ENCODE data around the gene RHPN2.

Gene RHPN2

DNA sequence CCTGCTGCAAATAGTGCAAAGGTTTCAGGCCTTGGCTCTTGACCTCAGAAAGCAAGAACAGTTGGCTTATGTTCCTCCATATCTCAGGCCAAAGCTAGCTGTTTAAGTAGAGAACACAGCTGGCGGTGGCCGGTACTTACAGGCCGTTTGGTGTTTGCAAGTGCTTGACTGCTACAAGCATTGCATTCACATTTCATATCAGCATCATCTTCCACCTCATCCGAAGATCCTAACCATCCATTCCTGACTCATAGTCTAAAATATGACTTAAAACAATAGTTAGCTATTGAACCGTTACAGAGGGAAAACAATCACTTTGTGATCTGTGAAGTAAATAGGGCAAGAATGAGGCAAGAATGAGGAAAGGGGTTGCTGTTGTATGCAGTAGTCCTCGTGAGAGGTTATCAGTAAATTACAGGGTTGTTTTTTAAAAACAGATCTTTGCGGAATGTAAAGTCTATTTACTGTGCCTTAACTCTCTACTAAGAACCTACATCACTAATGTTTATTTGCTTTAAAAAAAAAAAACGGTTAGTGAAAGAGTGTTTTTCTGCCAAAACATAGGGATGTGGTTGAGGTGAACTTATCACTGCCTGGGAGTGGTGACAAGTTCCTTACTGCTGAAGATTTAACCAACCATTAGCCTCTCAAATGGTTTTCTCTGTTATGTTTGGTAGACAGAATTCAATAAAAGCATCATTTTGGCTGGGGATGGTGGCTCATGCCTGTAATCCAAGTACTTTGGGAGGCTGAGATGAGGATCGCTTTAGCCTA lies 45.6 kb upstream of the RHPN2 start:
- Histone ChIP-seq H3K27me3 (ENCODE audit: insufficient read depth, poor library complexity, severe bottlenecking) (no peaks in the 10 kb centered on the region), H3K27ac (replicated peaks) (no peak overlapping the region), H3K4me3 (replicated peaks; ENCODE audit: insufficient read depth, low read length) (no peak overlapping the region)
- no peak for DNase-seq (ENCODE audit: low read depth in 1 of 2, low spot score in 1 of 2)
- TF ChIP-seq, protein P1, sequence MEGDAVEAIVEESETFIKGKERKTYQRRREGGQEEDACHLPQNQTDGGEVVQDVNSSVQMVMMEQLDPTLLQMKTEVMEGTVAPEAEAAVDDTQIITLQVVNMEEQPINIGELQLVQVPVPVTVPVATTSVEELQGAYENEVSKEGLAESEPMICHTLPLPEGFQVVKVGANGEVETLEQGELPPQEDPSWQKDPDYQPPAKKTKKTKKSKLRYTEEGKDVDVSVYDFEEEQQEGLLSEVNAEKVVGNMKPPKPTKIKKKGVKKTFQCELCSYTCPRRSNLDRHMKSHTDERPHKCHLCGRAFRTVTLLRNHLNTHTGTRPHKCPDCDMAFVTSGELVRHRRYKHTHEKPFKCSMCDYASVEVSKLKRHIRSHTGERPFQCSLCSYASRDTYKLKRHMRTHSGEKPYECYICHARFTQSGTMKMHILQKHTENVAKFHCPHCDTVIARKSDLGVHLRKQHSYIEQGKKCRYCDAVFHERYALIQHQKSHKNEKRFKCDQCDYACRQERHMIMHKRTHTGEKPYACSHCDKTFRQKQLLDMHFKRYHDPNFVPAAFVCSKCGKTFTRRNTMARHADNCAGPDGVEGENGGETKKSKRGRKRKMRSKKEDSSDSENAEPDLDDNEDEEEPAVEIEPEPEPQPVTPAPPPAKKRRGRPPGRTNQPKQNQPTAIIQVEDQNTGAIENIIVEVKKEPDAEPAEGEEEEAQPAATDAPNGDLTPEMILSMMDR (IDR thresholded peaks at IDR 0.05; ENCODE audit: insufficient read depth, low read length): no peak
- no peak for TF ChIP-seq POLR2AphosphoS5 (IDR thresholded peaks at IDR 0.05; ENCODE audit: low read depth)

DNA sequence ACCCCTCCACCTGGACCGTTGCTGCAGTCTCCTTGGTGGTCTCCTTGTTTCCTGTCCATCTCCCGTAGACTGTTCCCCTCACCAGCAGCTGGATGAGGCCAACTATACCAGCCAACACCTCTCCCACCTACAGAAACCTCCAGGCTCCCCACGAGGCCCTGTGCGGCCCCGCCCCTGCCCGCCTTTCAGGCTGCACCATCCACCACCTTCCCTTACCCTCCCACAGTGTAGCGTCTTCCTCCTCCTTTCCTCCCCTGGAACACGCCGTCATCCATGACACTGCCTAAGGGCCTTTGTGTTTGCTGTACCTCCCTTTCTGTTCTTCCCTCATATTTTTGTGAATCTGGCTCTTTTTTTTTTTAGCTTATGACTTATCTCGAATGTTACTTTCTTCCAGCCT lies 43.5 kb upstream of the RHPN2 start:
- H3K4me3 ChIP-seq (replicated peaks; ENCODE audit: insufficient read depth, low read length): no peak overlapping the region

DNA sequence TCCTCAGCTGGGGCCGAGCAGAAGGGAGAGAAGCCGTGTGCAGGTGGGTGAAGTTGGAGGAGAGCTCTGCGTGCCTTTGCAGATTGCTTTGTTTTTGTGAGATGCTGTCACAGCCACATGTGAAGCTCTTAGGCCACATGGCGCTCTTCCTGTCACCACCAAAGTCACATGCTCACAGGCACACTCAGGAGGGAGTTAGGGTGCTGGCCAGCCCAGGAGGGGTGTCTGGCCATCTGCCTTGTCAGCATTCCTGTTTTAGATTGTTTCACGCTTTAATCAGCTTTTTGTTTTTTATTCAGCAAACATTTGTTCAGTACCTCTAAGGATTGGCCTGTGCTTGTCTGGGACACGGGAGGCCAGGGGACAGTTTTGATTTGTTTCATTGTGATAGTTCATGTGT lies 38.2 kb upstream of the RHPN2 start:
- Histone ChIP-seq H3K4me3 (replicated peaks; ENCODE audit: insufficient read depth, low read length) (no peak overlapping the region), H3K27me3 (ENCODE audit: insufficient read depth, poor library complexity, severe bottlenecking) (no peaks in the 10 kb centered on the region), H3K27ac (replicated peaks) (no peak overlapping the region)
- DNase-seq (ENCODE audit: low read depth in 1 of 2, low spot score in 1 of 2): no peak
- TF ChIP-seq, protein P2, sequence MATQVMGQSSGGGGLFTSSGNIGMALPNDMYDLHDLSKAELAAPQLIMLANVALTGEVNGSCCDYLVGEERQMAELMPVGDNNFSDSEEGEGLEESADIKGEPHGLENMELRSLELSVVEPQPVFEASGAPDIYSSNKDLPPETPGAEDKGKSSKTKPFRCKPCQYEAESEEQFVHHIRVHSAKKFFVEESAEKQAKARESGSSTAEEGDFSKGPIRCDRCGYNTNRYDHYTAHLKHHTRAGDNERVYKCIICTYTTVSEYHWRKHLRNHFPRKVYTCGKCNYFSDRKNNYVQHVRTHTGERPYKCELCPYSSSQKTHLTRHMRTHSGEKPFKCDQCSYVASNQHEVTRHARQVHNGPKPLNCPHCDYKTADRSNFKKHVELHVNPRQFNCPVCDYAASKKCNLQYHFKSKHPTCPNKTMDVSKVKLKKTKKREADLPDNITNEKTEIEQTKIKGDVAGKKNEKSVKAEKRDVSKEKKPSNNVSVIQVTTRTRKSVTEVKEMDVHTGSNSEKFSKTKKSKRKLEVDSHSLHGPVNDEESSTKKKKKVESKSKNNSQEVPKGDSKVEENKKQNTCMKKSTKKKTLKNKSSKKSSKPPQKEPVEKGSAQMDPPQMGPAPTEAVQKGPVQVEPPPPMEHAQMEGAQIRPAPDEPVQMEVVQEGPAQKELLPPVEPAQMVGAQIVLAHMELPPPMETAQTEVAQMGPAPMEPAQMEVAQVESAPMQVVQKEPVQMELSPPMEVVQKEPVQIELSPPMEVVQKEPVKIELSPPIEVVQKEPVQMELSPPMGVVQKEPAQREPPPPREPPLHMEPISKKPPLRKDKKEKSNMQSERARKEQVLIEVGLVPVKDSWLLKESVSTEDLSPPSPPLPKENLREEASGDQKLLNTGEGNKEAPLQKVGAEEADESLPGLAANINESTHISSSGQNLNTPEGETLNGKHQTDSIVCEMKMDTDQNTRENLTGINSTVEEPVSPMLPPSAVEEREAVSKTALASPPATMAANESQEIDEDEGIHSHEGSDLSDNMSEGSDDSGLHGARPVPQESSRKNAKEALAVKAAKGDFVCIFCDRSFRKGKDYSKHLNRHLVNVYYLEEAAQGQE (IDR thresholded peaks at IDR 0.05; ENCODE audit: insufficient replicate concordance, low read depth): no peak
- TF ChIP-seq SPI1 (IDR thresholded peaks at IDR 0.05; ENCODE audit: borderline replicate concordance, low read depth): no peak

More for the DNA sequence above, 43.5 kb upstream of the RHPN2 start:
- DNase-seq (ENCODE audit: low read depth in 1 of 2, low spot score in 1 of 2): no peak
- Histone ChIP-seq H3K27me3 (ENCODE audit: insufficient read depth, poor library complexity, severe bottlenecking) (no peaks in the 10 kb centered on the region), H3K27ac (replicated peaks) (no peak overlapping the region)
- TF ChIP-seq, protein P2 (IDR thresholded peaks at IDR 0.05; ENCODE audit: insufficient replicate concordance, low read depth): no peak
- TF ChIP-seq GABPA (IDR thresholded peaks at IDR 0.05; ENCODE audit: low read depth) (no peak), SPI1 (IDR thresholded peaks at IDR 0.05; ENCODE audit: borderline replicate concordance, low read depth) (no peak), POLR2AphosphoS5 (IDR thresholded peaks at IDR 0.05; ENCODE audit: low read depth) (no peak)
- TF ChIP-seq, protein P1 (IDR thresholded peaks at IDR 0.05; ENCODE audit: insufficient read depth, low read length): no peak

DNA sequence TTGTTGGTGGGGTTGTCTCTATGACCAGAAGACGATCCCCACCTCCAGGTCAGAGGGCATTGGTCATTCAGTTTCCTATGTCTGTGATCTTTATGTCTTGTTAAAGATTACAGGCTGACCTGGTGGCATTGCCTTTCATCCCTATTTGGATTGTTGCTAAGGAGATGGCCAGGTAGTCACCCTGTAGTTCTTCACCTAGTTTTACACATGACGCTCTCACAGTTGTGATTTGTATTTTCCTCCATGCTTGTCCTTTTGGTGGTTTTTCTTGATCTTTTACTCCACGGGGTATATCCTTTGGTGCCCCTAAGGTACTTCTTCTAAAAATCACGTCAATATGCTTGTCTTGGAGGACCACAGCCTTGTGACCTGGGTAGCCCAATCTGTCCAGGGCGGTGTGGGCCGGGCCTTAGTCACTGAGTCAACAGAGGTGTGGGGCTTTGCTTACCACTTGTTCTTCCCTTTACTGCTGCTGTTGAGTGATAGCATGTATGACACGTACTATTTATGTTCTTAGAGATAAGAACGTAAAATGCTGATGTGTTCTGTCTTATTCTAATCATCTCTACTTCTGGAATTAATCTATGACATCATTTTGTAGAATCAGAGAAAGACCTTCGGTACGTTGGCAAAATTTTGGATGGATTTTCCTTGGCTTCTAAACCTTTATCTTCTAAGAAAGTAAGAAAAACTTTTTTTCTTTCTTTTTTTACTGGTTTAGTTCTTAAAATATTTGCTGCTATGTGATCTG lies 36.4 kb upstream of the RHPN2 start:
- no peak for DNase-seq (ENCODE audit: low read depth in 1 of 2, low spot score in 1 of 2)
- H3K4me3 ChIP-seq (replicated peaks; ENCODE audit: insufficient read depth, low read length): no peak overlapping the region
- no peak for TF ChIP-seq SPI1 (IDR thresholded peaks at IDR 0.05; ENCODE audit: borderline replicate concordance, low read depth)
- TF ChIP-seq, protein P1 (IDR thresholded peaks at IDR 0.05; ENCODE audit: insufficient read depth, low read length): no peak
- H3K27me3 ChIP-seq (ENCODE audit: insufficient read depth, poor library complexity, severe bottlenecking): no peaks in the 10 kb centered on the region
- no peak overlapping the region for H3K27ac ChIP-seq (replicated peaks)
